ENCODE measurements around the gene KAT14.
"Not testable (repeated sequence)": the region's sequence is repeated elsewhere in the genome, so short reads cannot be mapped to it uniquely, and the experiment has no call there.

DNA sequence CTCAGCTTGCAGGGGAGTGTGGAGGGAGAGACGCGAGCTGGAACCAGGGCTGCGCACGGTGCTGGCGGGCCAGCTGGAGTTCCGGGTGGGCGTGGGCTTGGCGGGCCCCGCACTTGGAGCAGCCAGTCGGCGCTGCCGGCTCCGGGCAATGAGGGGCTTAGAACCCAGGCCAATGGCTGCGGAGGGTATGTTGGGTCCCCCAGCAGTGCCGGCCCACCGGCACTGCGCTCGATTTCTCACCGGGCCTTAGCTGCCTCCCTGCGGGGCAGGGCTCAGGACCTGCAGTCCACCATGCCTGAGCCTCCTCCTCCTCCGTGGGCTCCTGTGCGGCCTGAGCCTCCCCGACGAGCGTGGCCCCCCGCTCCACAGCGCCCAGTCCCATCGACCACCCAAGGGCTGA, 89.1 kb downstream of the KAT14 start:
- TF ChIP-seq CTCF, POLR2A (IDR thresholded peaks at IDR 0.05): not testable (repeated sequence)

Measured in uterus (tissue), 2 donors.